IMR-90 (cell line): ENCODE measurements around the gene MOSPD3. TPM values are rescaled to one million over a fixed set of nuclear protein-coding genes. Genes with fewer than 3 reads are reported as not detected.

Source experiments
- ATAC-seq: fragments of 200-7000 bp; cut with Tn5 transposase; 2 replicates; pipeline ENCODE4 v1.9.1; 2020; ENCODE audit warnings: low read depth, mild to moderate bottlenecking, moderate library complexity
- BruUV-seq: library from RNA; stranded (reverse); fragments of 400-500 nt; replicated peaks from 2 replicates; lab custom pipeline; 2021; lab: Mats Ljungman, UMichigan
- CTCF ChIA-PET: fragments of 300-600 bp; formaldehyde crosslinking; extraction: SDS; loops from one replicate; lab custom pipeline; 2021; ENCODE audit warnings: antibody characterized with exemption; lab: Yijun Ruan, JAX
- POLR2A ChIA-PET: fragments of 300-600 bp; sonication (Branson Sonifier 250); formaldehyde crosslinking; loops from one replicate; lab custom pipeline; 2022; ENCODE audit warnings: antibody characterized with exemption; ENCODE audit not compliant: unreplicated experiment; lab: Charles Lee
- DNase-seq: peaks from one replicate; pipeline ENCODE4 v3.0.0; 2013
- H2AFZ ChIP-seq: replicated peaks from 2 replicates; pipeline ENCODE3; 2013; ENCODE audit warnings: low read length, mild to moderate bottlenecking; ENCODE audit not compliant: poor library complexity
- H2AK5ac ChIP-seq: 2 replicates; pipeline ENCODE4 v1.6.1; 2013; ENCODE audit warnings: low read depth, low read length, inconsistent platforms
- H2AK9ac ChIP-seq: replicated peaks from 2 replicates; pipeline ENCODE3; 2013; ENCODE audit warnings: mild to moderate bottlenecking, low read depth, low read length, moderate library complexity; ENCODE audit not compliant: poor library complexity
- H2BK120ac ChIP-seq: 2 replicates; pipeline ENCODE4 v1.6.1; 2013; ENCODE audit warnings: low read depth, low read length, inconsistent platforms
- H2BK15ac ChIP-seq: 3 replicates; pipeline ENCODE4 v1.6.1; 2013; ENCODE audit warnings: low read depth, low read length, inconsistent platforms
- H2BK20ac ChIP-seq: 2 replicates; pipeline ENCODE4 v1.6.1; 2013; ENCODE audit warnings: low read depth, mild to moderate bottlenecking, inconsistent platforms, low read length, moderate library complexity
- H2BK5ac ChIP-seq: 2 replicates; pipeline ENCODE4 v1.6.1; 2013; ENCODE audit warnings: mild to moderate bottlenecking, low read depth, low read length, inconsistent platforms; ENCODE audit not compliant: poor library complexity, severe bottlenecking
- H3K14ac ChIP-seq: replicated peaks from 2 replicates; pipeline ENCODE4 v1.6.1; 2013; ENCODE audit warnings: low read depth, low read length, inconsistent platforms
- H3K18ac ChIP-seq: 2 replicates; pipeline ENCODE4 v1.6.1; 2013; ENCODE audit warnings: low read depth, low read length, control low read depth
- H3K23ac ChIP-seq: 2 replicates; pipeline ENCODE4 v1.6.1; 2013; ENCODE audit warnings: low read depth, low read length, inconsistent platforms
- H3K27ac ChIP-seq: 2 replicates; pipeline ENCODE4 v1.5.1; 2013; ENCODE audit warnings: mild to moderate bottlenecking, control low read depth, low read length; ENCODE audit not compliant: insufficient read depth
- H3K27me3 ChIP-seq: 2 replicates; pipeline ENCODE4 v1.6.1; 2013; ENCODE audit warnings: low read length; ENCODE audit not compliant: control insufficient read depth, insufficient read depth
- H3K36me3 ChIP-seq: 2 replicates; pipeline ENCODE4 v1.6.1; 2013; ENCODE audit warnings: low read length, mixed read lengths; ENCODE audit not compliant: control insufficient read depth, insufficient read depth
- H3K4ac ChIP-seq: 2 replicates; pipeline ENCODE4 v1.6.1; 2013; ENCODE audit warnings: low read depth, low read length, inconsistent platforms
- H3K4me1 ChIP-seq: 2 replicates; pipeline ENCODE4 v1.6.1; 2013; ENCODE audit warnings: low read length, mixed read lengths; ENCODE audit not compliant: control insufficient read depth, insufficient read depth
- H3K4me2 ChIP-seq: 2 replicates; pipeline ENCODE4 v1.6.1; 2013; ENCODE audit warnings: low read depth, mild to moderate bottlenecking, control low read depth, low read length, moderate library complexity
- H3K4me3 ChIP-seq: 2 replicates; pipeline ENCODE4 v1.5.1; 2013; ENCODE audit warnings: low read depth, mild to moderate bottlenecking, control low read depth, low read length, moderate library complexity; ENCODE audit not compliant: insufficient read depth
- H3K56ac ChIP-seq: 2 replicates; pipeline ENCODE4 v1.6.1; 2013; ENCODE audit warnings: low read length, inconsistent platforms; ENCODE audit not compliant: insufficient read depth; ENCODE audit errors: extremely low read depth
- H3K79me1 ChIP-seq, 2 experiments: 2 replicates each; pipeline ENCODE4 v1.6.1; 2013; ENCODE audit warnings: low read length in 2 of 2, inconsistent platforms in 1 of 2, low read depth in 1 of 2
- H3K9ac ChIP-seq: 2 replicates; pipeline ENCODE4 v1.6.1; 2013; ENCODE audit warnings: low read depth, low read length, control low read depth
- H3K9me1 ChIP-seq: 2 replicates; pipeline ENCODE4 v1.6.1; 2013; ENCODE audit warnings: low read length, inconsistent platforms; ENCODE audit not compliant: insufficient read depth
- H3K9me3 ChIP-seq: 2 replicates; pipeline ENCODE4 v1.6.1; 2013; ENCODE audit warnings: low read length; ENCODE audit not compliant: control insufficient read depth, insufficient read depth
- H4K20me1 ChIP-seq: 2 replicates; pipeline ENCODE4 v1.6.1; 2013; ENCODE audit warnings: low read length, inconsistent platforms; ENCODE audit not compliant: insufficient read depth
- H4K5ac ChIP-seq: 2 replicates; pipeline ENCODE4 v1.6.1; 2013; ENCODE audit warnings: mild to moderate bottlenecking, low read depth, low read length, control low read depth
- H4K8ac ChIP-seq, 2 experiments: 2 replicates each; pipeline ENCODE4 v1.6.1; 2013; ENCODE audit warnings: low read depth in 2 of 2, low read length in 2 of 2, control low read depth in 1 of 2, inconsistent platforms in 1 of 2
- H4K91ac ChIP-seq: 2 replicates; pipeline ENCODE4 v1.6.1; 2013; ENCODE audit warnings: low read depth, low read length, inconsistent platforms; ENCODE audit not compliant: insufficient read depth
- FOS ChIP-seq: fragments of 150-350 bp; IDR thresholded peaks from 2 replicates; pipeline ENCODE4 v1.6.1; 2016; ENCODE audit warnings: low read depth, low read length
- MAZ ChIP-seq: IDR thresholded peaks from 2 replicates; pipeline ENCODE4 v1.6.1; 2012; ENCODE audit warnings: low read depth, mild to moderate bottlenecking, low read length, improper control_type of control experiment, moderate library complexity, borderline replicate concordance
- MXI1 ChIP-seq: IDR thresholded peaks from 2 replicates; pipeline ENCODE4 v1.6.1; 2012; ENCODE audit warnings: low read depth, mild to moderate bottlenecking, low read length, moderate library complexity, borderline replicate concordance
- NFE2L2 ChIP-seq: fragments of 150-350 bp; IDR thresholded peaks from 2 replicates; pipeline ENCODE4 v1.6.1; 2016; ENCODE audit warnings: low read depth, mild to moderate bottlenecking, low read length
- POLR2A ChIP-seq: IDR thresholded peaks from 2 replicates; pipeline ENCODE4 v1.6.1; 2012; ENCODE audit warnings: mild to moderate bottlenecking, low read depth, low read length
- WGBS, 2 experiments: methylation state at CpG; one replicate each; pipeline versions ENCODE4 v1.1.5 to v1.1.7; 2013; ENCODE audit warnings: missing lambda C conversion rate in 2 of 2; ENCODE audit not compliant: insufficient read length in 1 of 2; ENCODE audit errors: extremely low coverage in 2 of 2; 5-methylcytosine and 5-hydroxymethylcytosine counted together
- dilution Hi-C: fragments of 300-500 bp; cut with HindIII; formaldehyde crosslinking; loops from one replicate; pipeline ENCODE4 v1.14.3; 2018; ENCODE audit warnings: low sequenced_read_pairs; ENCODE audit not compliant: unreplicated experiment
- in situ Hi-C: fragments of 300-500 bp; cut with MboI; formaldehyde crosslinking; loops from 3 replicates; pipeline ENCODE4 v1.14.3; 2019; ENCODE audit warnings: low sequenced_read_pairs, inconsistent platforms, mixed read lengths
- intact Hi-C: fragments of 100-400 bp; cut with micrococcal nuclease; formaldehyde crosslinking; loops from 2 replicates; pipeline ENCODE4 v1.10.0; 2022
- polyA plus RNA-seq, 3 experiments: library from polyadenylated mRNA; depleted of rRNA; stranded (reverse); fragments of >200 nt; gene quantifications; 2 replicates each; pipeline ENCODE4 v1.2.3, GENCODE V29; 2012; ENCODE audit warnings: low replicate concordance in 1 of 3
- total RNA-seq: library from RNA; depleted of rRNA; stranded (reverse); fragments of >200 nt; gene quantifications from 2 replicates; pipeline ENCODE4 v1.2.3, GENCODE V29; 2012
- TF ChIP-seq, protein P1 (sequence below): fragments of 150-350 bp; IDR thresholded peaks from 2 replicates; pipeline ENCODE4 v1.6.1; 2016; ENCODE audit warnings: low read depth, mild to moderate bottlenecking, low read length, moderate library complexity, borderline replicate concordance
- TF ChIP-seq, protein P2 (sequence below): fragments of 150-350 bp; IDR thresholded peaks from 2 replicates; pipeline ENCODE4 v1.6.1; 2017; ENCODE audit warnings: mild to moderate bottlenecking, antibody characterized with exemption, low read length, low read depth

Gene MOSPD3
- total and polyA plus RNA-seq, 2 of the 4 experiments (the other 2 are of a cell fraction), result 2.3 to 30.0 TPM

DNA sequence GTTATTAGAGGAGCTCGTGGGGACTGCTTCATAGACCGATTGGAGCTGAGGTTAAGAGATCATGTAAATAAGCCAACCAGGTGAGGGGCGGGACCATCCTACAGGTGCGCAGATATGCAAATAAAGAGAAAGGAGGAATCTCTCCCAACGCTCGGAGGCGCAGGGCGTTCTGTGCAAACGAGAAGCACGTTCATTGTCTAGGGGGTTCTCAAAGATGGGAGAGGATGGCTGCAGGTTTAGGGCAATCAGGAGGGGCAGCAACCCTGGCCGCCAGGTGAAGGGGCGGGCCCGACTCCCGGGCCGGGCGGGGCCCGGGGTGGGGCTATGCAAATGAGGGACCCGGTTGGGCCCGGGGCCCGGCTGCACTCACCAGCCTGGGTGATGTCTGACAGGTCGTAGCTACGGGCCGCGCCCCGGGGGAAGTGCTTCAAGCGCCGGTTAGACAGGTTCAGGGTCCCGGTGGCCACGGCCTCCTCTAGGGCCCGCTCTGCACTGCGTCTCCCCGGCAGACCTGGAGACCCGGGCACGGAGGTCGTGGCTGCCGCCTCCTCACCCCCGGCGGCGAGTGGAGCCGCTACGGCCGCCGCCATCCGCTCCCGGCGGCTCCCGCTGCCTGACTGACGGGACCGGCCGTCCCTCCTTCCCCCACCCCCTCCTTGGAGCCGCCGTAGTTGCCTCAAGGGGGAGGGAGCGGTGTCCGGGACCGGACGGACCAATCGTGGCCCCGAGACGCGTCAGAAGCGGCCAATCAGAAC, 26.7 kb upstream of the MOSPD3 start, which contains the start of gene LRCH4:
LRCH4 (minus strand) TSS at position 619 of the 755 bp plus-strand sequence; CDS start at position 590, 29 bp downstream.
- Histone ChIP-seq H3K9ac (peak within 1 kb of the TSS; percentile 96), H4K20me1 (peaks cover 33% of the 10 kb centered on the region), H3K4me2 (peak within 1 kb of the TSS; percentile 99), H3K9me3 (no peaks in the 10 kb centered on the region), H2BK20ac (no peak within 1 kb of the TSS), H3K4me1 (peaks cover 17% of the 10 kb centered on the region), H3K14ac (peak within 1 kb of the TSS; percentile 59), H3K79me1 (peaks cover 12 to 52% of the 10 kb centered on the region in 2 experiments), H2BK5ac (peak within 1 kb of the TSS; percentile 83), H3K4me3 (peak within 1 kb of the TSS; percentile 72), H3K27ac (peak within 1 kb of the TSS; percentile 90), H2AK9ac (peak within 1 kb of the TSS; percentile 96), H3K27me3 (no peaks in the 10 kb centered on the region), H2BK15ac (peak within 1 kb of the TSS; percentile 36; the same call in 1 of the 3 replicates), H3K36me3 (peaks cover 19% of the 10 kb centered on the region), H3K18ac (peak within 1 kb of the TSS; percentile 53; the same call in 1 of the 2 replicates), H4K5ac (peak within 1 kb of the TSS; percentile 81), H3K9me1 (peaks cover 2% of the 10 kb centered on the region), H3K56ac (peak within 1 kb of the TSS; percentile 80), H4K91ac (peak within 1 kb of the TSS; percentile 58), H2BK120ac (peak within 1 kb of the TSS; percentile 51), H3K4ac (peak within 1 kb of the TSS; percentile 95), H2AFZ (peak within 1 kb of the TSS; percentile 96), H2AK5ac (peak within 1 kb of the TSS; percentile 98), H4K8ac (peak within 1 kb of the TSS; percentile 91 to 92), H3K23ac (peak within 1 kb of the TSS; percentile 92)
- ChIA-PET CTCF (interaction anchor here (0.9 to 1.6 kb wide), 2 partner anchors 16 to 19 kb away, joined by 3 to 4 read pairs; partner anchors contain the start of gene PCOLCE), POLR2A (interaction anchor here (0.6 to 1.4 kb wide), 5 partner anchors 17 to 289 kb away, joined by 3 to 7 read pairs (median 4); partner anchors contain the start of genes MOSPD3, PCOLCE, SRRT and ZCWPW1)
- in situ Hi-C loops, result loop anchor here (25.0 kb wide), 1 partner anchor 277 kb away; the partner anchor contains the start of genes SLC12A9 and TRIP6
- dilution Hi-C loops, result no loop called here
- intact Hi-C loops, result loop anchor here (1.0 to 10.0 kb wide), 3 partner anchors 17 to 249 kb away; partner anchors contain the start of genes GNB2 and PCOLCE
- peak; percentile 18; the same call in 1 of the 2 replicates for TF ChIP-seq NFE2L2
- TF ChIP-seq MAZ, result peak; percentile 99
- TF ChIP-seq, protein P1, sequence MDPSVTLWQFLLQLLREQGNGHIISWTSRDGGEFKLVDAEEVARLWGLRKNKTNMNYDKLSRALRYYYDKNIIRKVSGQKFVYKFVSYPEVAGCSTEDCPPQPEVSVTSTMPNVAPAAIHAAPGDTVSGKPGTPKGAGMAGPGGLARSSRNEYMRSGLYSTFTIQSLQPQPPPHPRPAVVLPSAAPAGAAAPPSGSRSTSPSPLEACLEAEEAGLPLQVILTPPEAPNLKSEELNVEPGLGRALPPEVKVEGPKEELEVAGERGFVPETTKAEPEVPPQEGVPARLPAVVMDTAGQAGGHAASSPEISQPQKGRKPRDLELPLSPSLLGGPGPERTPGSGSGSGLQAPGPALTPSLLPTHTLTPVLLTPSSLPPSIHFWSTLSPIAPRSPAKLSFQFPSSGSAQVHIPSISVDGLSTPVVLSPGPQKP, result no peak
- peak; percentile 37; the same call in 1 of the 2 replicates for TF ChIP-seq MXI1
- peak; percentile 98 for TF ChIP-seq POLR2A
- TF ChIP-seq, protein P2, sequence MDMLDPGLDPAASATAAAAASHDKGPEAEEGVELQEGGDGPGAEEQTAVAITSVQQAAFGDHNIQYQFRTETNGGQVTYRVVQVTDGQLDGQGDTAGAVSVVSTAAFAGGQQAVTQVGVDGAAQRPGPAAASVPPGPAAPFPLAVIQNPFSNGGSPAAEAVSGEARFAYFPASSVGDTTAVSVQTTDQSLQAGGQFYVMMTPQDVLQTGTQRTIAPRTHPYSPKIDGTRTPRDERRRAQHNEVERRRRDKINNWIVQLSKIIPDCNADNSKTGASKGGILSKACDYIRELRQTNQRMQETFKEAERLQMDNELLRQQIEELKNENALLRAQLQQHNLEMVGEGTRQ, result peak; percentile 51; the same call in 1 of the 2 replicates
- no peak for TF ChIP-seq FOS
- DNase-seq, result no peak
- peak; percentile 11 for ATAC-seq
- BruUV-seq, result no TSS peak
- WGBS, 2 experiments, result 0% methylated on average over 29 of the region's 61 CpGs; no CpG with 5 or more reads in 1 of the 2 experiments
